PFSK-1 (cell line): ENCODE data around the gene OMP.
A peak's percentile ranks its signal among the peaks of the same experiment; 100 is the strongest.

Source experiments
- FOXP2 ChIP-seq: optimal IDR thresholded peaks from 2 replicates; pipeline ENCODE3; 2011; ENCODE audit warnings: borderline replicate concordance, control low read depth, inconsistent platforms; ENCODE audit not compliant: insufficient read depth; ENCODE audit errors: extremely low read length, extremely low read depth
- POLR2AphosphoS5 ChIP-seq: IDR thresholded peaks from 2 replicates; pipeline ENCODE4 v1.6.1; 2012; ENCODE audit warnings: low read depth, mild to moderate bottlenecking, control low read depth, low read length, moderate library complexity
- REST ChIP-seq, 2 experiments: IDR thresholded peaks; 2 replicates each; pipeline versions ENCODE4 v1.6.1 to v1.8.0; 2011 to 2012; ENCODE audit warnings: low read depth in 2 of 2, low read length in 2 of 2, control low read depth in 1 of 2, inconsistent platforms in 1 of 2, mild to moderate bottlenecking in 1 of 2, moderate library complexity in 1 of 2; ENCODE audit not compliant: insufficient read depth in 1 of 2
- SIN3A ChIP-seq: IDR thresholded peaks from 2 replicates; pipeline ENCODE4 v1.6.1; 2012; ENCODE audit warnings: mild to moderate bottlenecking, low read length, moderate library complexity, borderline replicate concordance; ENCODE audit not compliant: insufficient read depth
- TAF1 ChIP-seq: IDR thresholded peaks from 2 replicates; pipeline ENCODE4 v1.6.1; 2012; ENCODE audit warnings: low read length, control low read depth, borderline replicate concordance; ENCODE audit not compliant: insufficient read depth

OMP gene

DNA sequence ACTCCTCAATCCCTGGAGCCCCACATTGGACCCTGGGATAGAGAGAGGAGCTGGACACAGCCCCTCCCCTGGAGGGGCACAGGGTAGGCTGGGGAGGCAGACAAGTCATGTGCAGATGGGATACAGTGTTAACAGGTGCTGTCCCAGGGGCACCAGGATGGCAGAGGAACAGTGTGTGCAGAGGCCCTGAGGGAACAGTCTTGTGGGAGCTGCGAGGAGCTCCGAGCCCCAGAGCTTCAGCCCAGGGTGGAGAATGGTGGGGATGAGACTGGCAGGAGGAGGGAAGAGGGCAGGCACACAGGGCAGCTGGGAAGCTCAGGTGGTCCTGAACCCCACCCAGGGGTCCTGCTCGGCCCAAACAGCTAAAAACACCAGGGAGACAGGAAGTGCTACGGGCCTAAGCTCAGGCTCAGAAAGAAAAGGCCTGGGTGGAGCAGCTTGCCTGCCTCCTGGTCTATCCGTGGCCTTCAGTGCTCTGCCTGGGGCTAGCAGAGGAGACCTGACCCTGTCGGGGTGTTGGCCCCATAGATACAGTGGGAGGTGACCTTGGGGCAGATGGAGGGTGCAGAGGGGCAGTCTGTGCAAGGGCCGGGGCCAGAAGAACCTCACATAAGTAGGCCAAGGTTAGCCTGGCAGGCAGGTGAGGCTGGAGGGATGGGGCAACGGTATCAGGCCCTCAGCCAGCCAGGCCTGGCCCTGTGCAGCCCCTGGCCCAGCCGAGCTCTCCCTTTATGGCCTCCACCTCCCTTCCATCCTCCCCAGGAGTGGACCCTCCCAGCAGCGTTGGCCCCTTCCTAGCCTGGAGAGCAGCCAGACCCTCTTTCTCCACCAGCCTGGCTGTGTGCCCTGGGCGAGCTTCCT, 20.4 kb upstream of the OMP start:
- TF ChIP-seq POLR2AphosphoS5 (no peak), SIN3A (no peak), REST (IDR thresholded peaks at IDR 0.05; ENCODE audit: insufficient read depth in 1 of 2, low read depth in 2 of 2, low read length in 2 of 2) (no peak), FOXP2 (no peak), TAF1 (no peak)

- TF ChIP-seq REST (IDR thresholded peaks at IDR 0.05; ENCODE audit: insufficient read depth in 1 of 2, low read depth in 2 of 2, low read length in 2 of 2) = no peak
- TF ChIP-seq FOXP2 = peak; percentile 17
- peak; percentile 49; the same call in 1 of the 2 replicates for TF ChIP-seq TAF1
- peak; percentile 67; the same call in 1 of the 2 replicates for TF ChIP-seq POLR2AphosphoS5
- TF ChIP-seq SIN3A = no peak
Observed at GRCh38 chr11:77082838-77083565, 19.6 kb upstream of the OMP start.

DNA sequence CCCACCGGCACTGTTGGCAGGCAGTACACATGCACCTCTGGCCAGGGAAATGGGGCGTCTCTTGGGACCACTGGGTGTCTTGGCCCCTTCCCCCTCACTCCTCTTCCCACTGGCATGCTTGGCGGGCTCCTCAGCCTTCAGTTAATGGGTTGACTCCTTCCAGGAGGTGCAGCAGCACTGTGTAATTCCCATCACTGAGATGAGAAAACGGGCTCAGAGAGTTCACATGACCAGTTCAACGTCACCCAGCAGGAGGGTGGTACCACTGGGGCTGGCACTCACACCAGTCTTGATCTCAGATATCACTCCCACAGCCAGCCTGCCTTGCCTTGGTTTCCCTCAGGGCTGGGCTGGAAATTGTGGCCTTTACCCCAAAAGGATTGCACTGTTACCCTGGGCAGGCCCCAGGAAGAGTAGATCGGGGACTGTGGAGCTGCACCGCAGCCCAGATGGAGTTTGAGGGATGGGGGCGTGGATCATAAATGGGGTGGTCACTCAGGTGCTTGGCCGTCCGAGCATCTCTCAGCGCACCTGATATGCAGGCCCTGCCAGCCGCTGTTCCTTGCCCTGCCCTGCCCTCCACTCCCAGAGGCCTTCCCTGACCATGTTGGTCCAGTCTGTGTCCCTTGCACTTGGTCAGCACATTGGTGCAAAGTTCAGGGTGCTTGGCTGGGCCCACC, 18.9 kb upstream of the OMP start:
- TF ChIP-seq SIN3A = no peak
- no peak for TF ChIP-seq POLR2AphosphoS5
- TF ChIP-seq FOXP2 = no peak
- TF ChIP-seq REST (IDR thresholded peaks at IDR 0.05; ENCODE audit: insufficient read depth in 1 of 2, low read depth in 2 of 2, low read length in 2 of 2) = no peak
- no peak for TF ChIP-seq TAF1

- TF ChIP-seq SIN3A = no peak
- TF ChIP-seq POLR2AphosphoS5 = no peak
- TF ChIP-seq TAF1 = no peak
- no peak for TF ChIP-seq REST (IDR thresholded peaks at IDR 0.05; ENCODE audit: insufficient read depth in 1 of 2, low read depth in 2 of 2, low read length in 2 of 2)
- no peak for TF ChIP-seq FOXP2
Observed at GRCh38 chr11:77084581-77085191, 18.0 kb upstream of the OMP start.
